Ectodermal cell (in vitro differentiated cells): Measurements from ENCODE around the gene POLR2E.

Experiments used
- H3K27ac ChIP-seq: 2 replicates; pipeline ENCODE4 v1.7.0; 2013; ENCODE audit warnings: mild to moderate bottlenecking, low read depth, low read length; ENCODE audit not compliant: insufficient read depth, poor library complexity, severe bottlenecking
- H3K27me3 ChIP-seq: 2 replicates; pipeline ENCODE4 v1.7.0; 2013; ENCODE audit warnings: mild to moderate bottlenecking, low read length; ENCODE audit not compliant: insufficient read depth, control insufficient read depth, poor library complexity, severe bottlenecking
- H3K36me3 ChIP-seq: one replicate; pipeline ENCODE4 v1.7.0; 2013; ENCODE audit warnings: low read length; ENCODE audit not compliant: control insufficient read depth, insufficient read depth
- H3K4me1 ChIP-seq: one replicate; pipeline ENCODE4 v1.7.0; 2013; ENCODE audit warnings: low read length; ENCODE audit not compliant: control insufficient read depth, insufficient read depth
- H3K4me3 ChIP-seq: 2 replicates; pipeline ENCODE4 v1.7.0; 2013; ENCODE audit warnings: low read depth, low read length, control low read depth; ENCODE audit not compliant: insufficient read depth
- H3K9me3 ChIP-seq: 2 replicates; pipeline ENCODE4 v1.7.0; 2013; ENCODE audit warnings: mild to moderate bottlenecking, low read length, moderate library complexity; ENCODE audit not compliant: control insufficient read depth
- WGBS, 2 experiments: methylation state at CpG; one replicate each; pipeline ENCODE4 v1.1.7; 2013; ENCODE audit warnings: missing lambda C conversion rate in 2 of 2; 5-methylcytosine and 5-hydroxymethylcytosine counted together

The POLR2E gene

DNA sequence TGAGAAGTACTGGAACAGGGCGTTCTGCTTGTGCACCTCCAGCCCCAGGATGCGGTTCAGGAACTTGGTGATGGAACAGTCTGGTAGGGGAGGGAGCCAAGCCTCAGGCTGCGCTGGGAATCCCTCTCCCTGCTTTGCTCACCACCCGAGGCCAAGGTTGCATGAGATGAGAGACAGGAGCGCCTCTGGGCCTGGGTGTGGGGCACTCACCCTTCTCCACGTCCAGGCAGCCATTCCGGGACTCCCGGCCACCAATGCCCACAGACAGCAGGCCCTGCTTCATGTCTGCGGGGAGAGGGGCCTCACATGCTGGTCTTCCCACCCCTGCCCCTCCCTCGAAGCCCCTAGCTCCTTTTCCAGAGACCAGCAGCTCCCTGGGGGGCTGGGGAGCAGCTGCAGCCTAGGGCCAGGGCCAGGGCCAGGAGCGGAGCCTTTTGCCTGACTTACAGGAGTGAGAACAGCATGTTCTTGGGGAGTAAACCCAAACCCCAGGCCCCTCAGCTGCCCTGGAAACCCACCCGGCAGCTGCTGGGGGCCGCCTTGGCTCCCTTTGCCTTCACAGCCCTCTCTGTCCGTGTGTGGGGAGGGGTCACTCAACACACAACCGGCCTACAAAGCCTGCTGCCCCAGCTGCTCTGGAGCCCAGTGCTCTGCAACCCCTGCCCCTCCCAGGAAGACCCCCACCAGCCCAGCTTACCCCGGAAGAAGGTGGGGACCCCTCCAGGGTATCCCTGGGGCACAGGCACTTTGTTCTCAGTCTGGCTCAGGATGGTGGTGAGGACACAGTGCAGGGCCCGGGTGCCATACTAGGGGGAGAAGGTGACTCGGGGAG lies 15.8 kb upstream of the POLR2E start:
- Histone ChIP-seq H3K27ac (no peak overlapping the region), H3K4me1 (no peaks in the 10 kb centered on the region)
- WGBS, 2 experiments, result 89 to 90% methylated on average over 18 of the region's 18 CpGs

DNA sequence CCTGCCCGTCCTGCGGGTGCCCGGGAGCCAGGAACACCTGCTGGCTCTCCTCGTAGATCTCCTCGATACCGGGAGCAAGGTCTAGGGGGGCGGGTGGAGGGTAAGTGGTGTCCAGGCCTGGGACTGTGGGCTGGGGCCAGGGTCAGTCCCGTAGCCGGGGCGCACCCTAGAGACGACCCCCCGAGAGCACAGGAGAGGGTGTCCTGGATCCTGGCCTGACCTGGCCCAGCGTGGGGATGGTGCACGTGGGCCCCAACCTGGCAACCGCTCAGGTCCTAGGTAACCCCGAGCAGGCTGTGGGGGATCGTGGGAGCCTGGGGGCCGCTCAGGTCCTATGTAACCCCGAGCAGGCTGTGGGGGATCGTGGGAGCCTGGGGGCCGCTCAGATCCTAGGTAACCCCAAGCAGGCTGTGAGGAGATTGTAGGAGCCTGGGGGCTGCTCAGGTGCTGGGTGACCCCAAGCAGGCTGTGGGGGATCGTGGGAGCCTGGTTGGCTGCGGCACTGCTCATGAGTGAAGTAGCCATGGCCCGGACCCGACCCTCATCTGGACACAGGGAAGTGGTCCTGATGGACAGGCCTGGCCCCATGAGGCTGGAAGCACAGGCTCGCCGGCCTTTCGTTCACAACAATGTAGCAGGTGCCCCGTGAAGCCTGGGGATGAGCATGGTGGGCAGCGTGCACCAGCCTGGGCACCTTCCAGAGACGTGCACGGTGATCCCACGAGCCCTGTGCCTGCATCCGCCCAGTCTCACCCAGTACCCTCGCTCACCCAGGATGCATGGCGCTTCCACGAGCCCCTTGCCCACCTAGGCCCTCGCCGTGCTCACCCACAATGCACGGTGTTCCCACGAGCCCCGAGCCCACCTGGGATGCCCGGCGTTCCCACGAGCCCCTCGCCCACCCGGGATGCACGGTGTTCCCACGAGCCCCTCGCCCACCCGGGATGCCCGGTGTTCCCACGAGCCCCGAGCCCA lies 14.8 kb upstream of the POLR2E start:
- WGBS, 2 experiments, result 95 to 96% methylated on average over 54 of the region's 54 CpGs
- Histone ChIP-seq H3K27ac (no peak overlapping the region), H3K4me3 (no peak overlapping the region), H3K36me3 (no peaks in the 10 kb centered on the region), H3K9me3 (no peaks in the 10 kb centered on the region), H3K27me3 (no peaks in the 10 kb centered on the region), H3K4me1 (peaks cover 3% of the 10 kb centered on the region)

More for the DNA sequence above, 15.8 kb upstream of the POLR2E start:
- no peaks in the 10 kb centered on the region for H3K27me3 ChIP-seq
- no peaks in the 10 kb centered on the region for H3K36me3 ChIP-seq
- H3K9me3 ChIP-seq, result no peaks in the 10 kb centered on the region
- H3K4me3 ChIP-seq, result no peak overlapping the region

DNA sequence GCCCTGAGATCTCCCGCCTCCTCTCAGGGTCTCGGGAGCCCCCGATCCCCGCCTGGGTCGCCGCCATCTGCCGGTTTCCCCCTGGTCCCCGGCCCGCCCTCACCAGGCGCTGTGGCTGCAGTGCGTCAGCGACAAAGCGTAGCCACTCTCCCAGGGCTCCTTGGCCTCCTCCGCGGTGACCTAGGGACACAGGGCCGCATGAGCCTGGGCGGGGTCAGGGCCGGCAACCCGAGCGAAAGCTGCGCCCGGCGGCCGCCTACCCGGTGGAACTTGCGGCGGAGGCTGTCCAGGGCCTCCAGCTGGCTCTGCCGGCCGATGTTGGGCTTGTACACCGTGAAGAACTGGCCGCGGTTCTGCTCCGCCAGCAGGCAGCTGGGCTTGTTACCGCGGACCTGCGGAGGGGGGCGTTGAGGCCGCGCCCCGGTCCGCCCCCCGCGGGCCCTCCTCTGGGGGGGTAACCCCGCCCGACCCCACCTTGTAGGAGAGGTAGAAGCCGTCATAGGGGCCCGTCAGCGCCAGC lies 13.9 kb upstream of the POLR2E start:
- no peak overlapping the region for H3K4me3 ChIP-seq
- 94 to 95% methylated on average over 48 of the region's 48 CpGs for WGBS, 2 experiments
- H3K36me3 ChIP-seq, result no peaks in the 10 kb centered on the region
- H3K27ac ChIP-seq, result no peak overlapping the region
- no peaks in the 10 kb centered on the region for H3K27me3 ChIP-seq
- peaks cover 3% of the 10 kb centered on the region for H3K4me1 ChIP-seq
- H3K9me3 ChIP-seq, result no peaks in the 10 kb centered on the region

DNA sequence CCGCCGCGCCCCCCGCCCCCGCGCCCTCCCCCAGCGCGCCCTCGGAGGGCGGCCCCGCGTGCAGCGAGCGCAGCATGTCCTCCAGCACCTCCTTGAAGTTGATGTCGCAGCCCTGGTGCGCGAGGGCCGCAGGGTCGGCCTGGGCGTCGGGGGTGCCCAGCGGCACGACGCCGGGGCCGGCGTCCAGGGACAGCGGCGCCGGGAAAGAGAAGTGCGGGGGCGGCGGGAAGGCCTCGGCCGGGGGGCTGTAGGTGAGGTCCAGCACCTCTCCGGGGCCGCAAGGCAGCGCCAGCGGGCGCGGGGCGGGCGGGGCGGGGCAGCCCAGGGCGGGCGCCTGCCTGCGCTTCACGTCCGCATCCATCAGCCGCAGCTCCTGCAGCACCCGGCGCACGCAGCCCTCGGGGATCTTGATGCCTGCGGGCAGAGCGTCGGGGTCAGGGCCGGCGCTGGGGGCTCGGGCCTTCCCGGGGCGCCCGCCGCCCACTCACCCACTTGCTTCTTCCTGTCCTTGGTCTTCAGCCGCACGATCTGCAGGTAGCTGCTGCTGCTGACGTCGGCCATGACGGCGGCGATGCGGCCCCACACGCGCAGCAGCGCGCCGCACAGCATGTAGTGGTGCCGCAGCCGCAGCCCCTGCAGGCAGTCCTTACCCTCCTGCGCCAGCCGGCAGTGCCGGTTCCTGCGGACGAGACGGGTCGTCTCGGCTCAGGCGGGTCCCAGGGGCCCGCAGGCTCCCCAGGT lies 13.3 kb upstream of the POLR2E start:
- WGBS, 2 experiments, result 95% methylated on average over 89 of the region's 89 CpGs
- Histone ChIP-seq H3K36me3 (no peaks in the 10 kb centered on the region), H3K4me1 (peaks cover 3% of the 10 kb centered on the region), H3K4me3 (no peak overlapping the region), H3K27ac (no peak overlapping the region), H3K27me3 (no peaks in the 10 kb centered on the region), H3K9me3 (no peaks in the 10 kb centered on the region)

DNA sequence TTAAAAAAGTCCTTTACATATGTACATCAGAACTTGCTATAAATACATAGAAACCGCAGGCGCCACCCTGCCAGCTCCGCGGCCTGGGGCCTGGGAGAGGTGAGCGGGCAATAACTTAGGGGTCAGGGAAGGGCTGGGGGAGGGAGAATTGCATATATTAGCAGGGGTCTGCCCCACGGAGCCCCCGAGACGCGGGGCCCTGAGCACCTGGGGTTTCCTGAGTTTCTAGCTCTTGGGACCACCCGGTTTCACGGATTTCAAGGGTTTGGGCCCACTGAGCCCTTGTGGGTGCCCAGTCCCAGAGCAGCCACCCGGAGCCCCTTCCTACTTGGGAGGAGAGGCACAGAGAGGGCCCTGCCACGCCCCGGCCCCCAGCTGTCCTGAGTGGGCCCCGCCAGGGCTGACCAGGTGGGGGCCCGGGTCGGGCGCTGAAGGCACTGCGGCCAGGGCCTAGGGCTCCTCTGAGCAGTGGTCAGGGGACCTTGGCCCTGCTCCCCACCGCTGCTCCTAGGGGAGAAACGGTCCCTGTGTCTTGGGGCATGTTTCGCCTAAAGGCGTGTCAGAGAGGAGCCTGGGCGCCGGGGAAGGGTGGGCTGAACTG lies 12.6 kb upstream of the POLR2E start:
- Histone ChIP-seq H3K9me3 (no peaks in the 10 kb centered on the region), H3K27me3 (no peaks in the 10 kb centered on the region), H3K27ac (no peak overlapping the region), H3K4me3 (no peak overlapping the region), H3K36me3 (no peaks in the 10 kb centered on the region), H3K4me1 (peaks cover 3% of the 10 kb centered on the region)
- WGBS, 2 experiments, result 94 to 95% methylated on average over 25 of the region's 25 CpGs

DNA sequence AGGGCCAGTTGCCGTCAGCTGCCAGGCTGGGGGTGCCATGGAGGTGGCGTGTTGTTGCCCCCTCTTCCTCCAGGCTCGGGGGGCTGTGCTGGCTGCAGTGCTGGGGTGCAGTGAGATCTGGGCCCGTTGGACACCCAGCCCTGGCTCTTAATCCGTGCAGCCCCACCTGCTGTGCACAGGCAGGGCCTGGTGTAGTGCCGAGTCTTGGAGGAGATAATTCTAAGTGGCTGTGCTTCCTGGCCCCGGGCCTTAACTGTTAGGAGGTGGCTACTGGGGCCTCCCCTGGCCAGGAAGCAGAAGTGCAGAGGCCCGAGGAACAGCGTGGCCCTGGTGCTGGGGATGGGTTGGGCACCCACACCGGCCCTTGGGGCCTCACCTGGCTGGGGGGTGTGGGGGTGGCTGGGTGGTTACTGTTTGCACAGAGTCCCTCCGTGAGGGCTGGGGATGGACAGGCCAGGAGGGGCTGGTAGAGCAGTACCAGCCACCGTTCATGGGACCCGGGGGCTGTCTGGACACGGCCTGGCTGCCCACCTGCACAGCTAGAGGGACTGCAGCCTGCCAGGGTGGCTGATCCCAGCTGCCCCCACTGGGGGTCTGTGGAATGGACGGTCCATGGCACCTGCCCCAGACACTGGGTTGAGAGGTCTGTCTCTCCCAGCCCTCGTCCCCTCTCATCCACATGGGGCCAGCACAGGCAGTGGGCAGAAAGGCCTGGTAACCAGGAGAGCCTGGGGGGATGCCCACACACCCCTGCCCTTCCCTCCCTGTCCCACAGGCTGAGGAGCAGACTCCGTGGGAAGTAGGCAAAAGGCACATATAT lies 11.9 kb upstream of the POLR2E start:
- Histone ChIP-seq H3K4me3 (no peak overlapping the region), H3K36me3 (no peaks in the 10 kb centered on the region), H3K4me1 (peaks cover 3% of the 10 kb centered on the region), H3K27me3 (no peaks in the 10 kb centered on the region), H3K27ac (no peak overlapping the region), H3K9me3 (no peaks in the 10 kb centered on the region)
- WGBS, 2 experiments, result 88 to 91% methylated on average over 17 of the region's 17 CpGs

DNA sequence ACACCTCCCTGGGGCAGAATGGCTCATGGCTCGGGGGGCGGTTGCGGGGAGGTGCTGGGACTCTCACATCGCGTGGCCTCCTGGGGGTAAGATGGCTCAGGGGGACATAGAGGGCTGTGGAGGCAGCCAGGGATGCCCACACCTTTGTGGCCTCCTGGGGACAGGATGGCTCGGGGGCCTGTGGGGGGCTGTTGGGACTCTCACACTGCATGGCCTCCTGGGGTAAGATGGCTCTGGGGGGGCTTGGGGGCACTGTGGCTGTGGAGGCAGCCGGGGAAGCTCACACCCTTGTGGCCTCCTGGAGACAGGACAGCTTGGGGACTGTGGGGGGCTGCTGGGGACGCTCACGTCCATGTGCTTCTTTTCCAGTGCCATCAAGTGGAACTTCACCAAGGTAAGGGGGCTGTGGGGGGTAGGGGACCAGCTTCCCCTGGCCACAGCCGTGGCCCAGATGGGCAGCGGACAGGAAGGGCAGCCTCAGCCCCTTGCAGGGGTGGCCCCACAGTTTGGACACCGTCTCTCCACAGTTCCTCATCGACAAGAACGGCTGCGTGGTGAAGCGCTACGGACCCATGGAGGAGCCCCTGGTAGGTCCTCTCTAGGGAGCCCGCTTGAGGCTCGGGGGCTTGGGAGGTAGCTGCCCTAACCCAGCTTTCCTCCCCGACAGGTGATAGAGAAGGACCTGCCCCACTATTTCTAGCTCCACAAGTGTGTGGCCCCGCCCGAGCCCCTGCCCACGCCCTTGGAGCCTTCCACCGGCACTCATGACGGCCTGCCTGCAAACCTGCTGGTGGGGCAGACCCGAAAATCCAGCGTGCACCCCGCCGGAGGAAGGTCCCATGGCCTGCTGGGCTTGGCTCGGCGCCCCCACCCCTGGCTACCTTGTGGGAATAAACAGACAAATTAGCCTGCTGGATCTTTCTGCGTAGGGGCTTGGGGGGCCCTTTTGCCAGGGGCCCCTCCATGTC lies 11.0 kb upstream of the POLR2E start:
- H3K36me3 ChIP-seq, result no peaks in the 10 kb centered on the region
- no peak overlapping the region for H3K4me3 ChIP-seq
- H3K27ac ChIP-seq, result no peak overlapping the region
- 95% methylated on average over 32 of the region's 32 CpGs for WGBS, 2 experiments
- no peaks in the 10 kb centered on the region for H3K9me3 ChIP-seq
- peaks cover 3% of the 10 kb centered on the region for H3K4me1 ChIP-seq
- no peaks in the 10 kb centered on the region for H3K27me3 ChIP-seq

DNA sequence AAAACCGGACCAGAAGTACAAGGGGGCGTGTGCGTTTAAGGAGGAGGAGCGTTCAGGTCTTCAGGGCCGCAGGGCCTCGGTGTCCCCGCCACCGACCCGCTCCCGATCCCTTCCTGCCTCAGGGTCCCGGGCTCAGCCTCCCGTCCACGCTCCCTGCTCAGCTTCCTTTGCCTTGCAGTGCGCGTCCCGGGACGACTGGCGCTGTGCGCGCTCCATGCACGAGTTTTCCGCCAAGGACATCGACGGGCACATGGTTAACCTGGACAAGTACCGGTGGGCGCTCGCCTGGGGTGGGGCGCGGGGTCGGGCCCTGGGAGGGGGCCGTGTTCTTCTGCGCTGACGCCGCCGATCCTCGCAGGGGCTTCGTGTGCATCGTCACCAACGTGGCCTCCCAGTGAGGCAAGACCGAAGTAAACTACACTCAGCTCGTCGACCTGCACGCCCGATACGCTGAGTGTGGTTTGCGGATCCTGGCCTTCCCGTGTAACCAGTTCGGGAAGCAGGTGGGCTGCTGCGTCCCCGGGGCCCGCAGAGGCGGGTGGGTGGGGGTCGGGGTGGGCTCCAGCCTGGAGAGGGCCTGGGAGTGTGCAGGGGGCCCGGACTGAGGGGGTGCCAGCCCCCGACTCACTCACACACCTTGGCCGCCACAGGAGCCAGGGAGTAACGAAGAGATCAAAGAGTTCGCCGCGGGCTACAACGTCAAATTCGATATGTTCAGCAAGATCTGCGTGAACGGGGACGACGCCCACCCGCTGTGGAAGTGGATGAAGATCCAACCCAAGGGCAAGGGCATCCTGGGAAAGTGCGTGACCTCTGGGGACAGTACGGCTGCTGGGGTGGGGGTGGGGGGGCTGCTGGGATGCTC lies 10.1 kb upstream of the POLR2E start:
- no peaks in the 10 kb centered on the region for H3K9me3 ChIP-seq
- H3K27ac ChIP-seq, result peak overlapping the region; percentile 94
- no peaks in the 10 kb centered on the region for H3K27me3 ChIP-seq
- peak overlapping the region; percentile 89 for H3K4me3 ChIP-seq
- 41 to 43% methylated on average over 69 of the region's 69 CpGs for WGBS, 2 experiments
- no peaks in the 10 kb centered on the region for H3K36me3 ChIP-seq
- H3K4me1 ChIP-seq, result peaks cover 3% of the 10 kb centered on the region
